ENCODE data around the gene COQ6. TPM values are rescaled to one million over a fixed set of nuclear protein-coding genes. Genes with fewer than 3 reads are reported as not detected.
A peak's percentile ranks its signal among the peaks of the same experiment; 100 is the strongest.
"Not testable (repeated sequence)": the region's sequence is repeated elsewhere in the genome, so short reads cannot be mapped to it uniquely, and the experiment has no call there.

COQ6 gene
- total RNA-seq, result 10 to 100 TPM; 37.9 to 64.8 (median 46.9) TPM

DNA sequence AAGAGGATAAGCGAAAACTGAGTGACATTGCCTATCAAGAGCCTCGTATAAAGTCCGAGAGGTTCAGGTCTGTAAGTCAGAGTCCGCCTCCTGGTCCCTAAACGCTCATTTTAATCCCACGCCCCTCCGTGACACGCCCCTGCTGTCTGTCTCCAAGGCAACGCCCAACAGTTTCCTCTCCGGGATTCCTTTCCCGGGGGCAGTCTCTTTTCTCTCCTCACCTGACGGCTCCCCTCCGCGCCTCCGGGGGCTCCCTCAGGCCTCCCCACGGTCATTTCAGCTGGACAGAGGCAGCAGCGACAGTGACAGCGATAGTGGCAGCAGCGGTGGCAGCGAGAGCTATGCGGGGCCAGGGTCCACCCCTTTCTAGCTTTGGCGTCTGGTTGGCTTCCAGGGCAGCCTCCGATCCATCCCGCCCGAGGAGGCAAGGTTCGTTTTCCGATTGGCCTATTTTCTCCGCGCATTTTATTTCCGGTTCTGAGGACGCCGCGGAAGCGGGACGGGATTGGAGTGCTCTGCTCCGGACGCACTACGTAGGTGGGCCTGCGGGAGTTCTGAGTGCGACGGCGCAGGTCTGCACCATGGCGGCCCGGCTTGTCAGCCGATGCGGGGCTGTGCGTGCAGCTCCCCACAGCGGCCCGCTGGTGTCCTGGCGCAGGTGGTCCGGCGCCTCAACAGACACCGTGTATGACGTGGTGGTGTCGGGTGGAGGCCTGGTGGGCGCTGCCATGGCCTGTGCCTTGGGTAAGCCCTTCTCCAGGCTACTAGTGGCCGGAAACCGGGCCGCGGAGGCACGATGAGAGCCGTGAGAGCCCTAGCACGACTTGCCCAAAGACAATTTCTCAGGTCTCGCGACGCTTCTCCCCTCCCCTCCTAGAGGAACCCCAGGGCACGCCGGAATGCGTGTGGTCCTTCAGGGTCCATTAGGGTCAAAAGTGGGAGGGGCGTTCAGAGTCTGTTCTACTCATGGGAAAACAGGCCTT is at the start of gene COQ6, which contains the start of gene FAM161B:
Gene COQ6, plus strand, starts transcription at position 551 of the 983 bp plus-strand sequence. Its CDS starts 31 bp downstream, at position 582.
Gene FAM161B, minus strand, starts transcription at position 343 of the 983 bp plus-strand sequence. Its CDS starts 68 bp downstream, at position 275.
- Histone ChIP-seq H3K9me3 (no peaks in the 10 kb centered on the region), H3K4me3 (peak within 1 kb of the TSS; percentile 70 to 89 (median 82)), H3K27ac (peak within 1 kb of the TSS; percentile 92 to 96), H3K36me3 (no peaks in the 10 kb centered on the region), H3K4me1 (no peaks in the 10 kb centered on the region), H3K27me3 (no peaks in the 10 kb centered on the region)
- peak; percentile 94 to 96 for DNase-seq (ENCODE audit: low spot score in 2 of 2)
- intact Hi-C loops (cut with DNase I; ENCODE audit: low total_unique reads), result no loop called here
- TF ChIP-seq POLR2AphosphoS5 (IDR thresholded peaks at IDR 0.05) (peak; percentile 80 to 87 (median 86)), POLR2A (IDR thresholded peaks at IDR 0.05) (peak; percentile 66)
- TF ChIP-seq, protein P1, sequence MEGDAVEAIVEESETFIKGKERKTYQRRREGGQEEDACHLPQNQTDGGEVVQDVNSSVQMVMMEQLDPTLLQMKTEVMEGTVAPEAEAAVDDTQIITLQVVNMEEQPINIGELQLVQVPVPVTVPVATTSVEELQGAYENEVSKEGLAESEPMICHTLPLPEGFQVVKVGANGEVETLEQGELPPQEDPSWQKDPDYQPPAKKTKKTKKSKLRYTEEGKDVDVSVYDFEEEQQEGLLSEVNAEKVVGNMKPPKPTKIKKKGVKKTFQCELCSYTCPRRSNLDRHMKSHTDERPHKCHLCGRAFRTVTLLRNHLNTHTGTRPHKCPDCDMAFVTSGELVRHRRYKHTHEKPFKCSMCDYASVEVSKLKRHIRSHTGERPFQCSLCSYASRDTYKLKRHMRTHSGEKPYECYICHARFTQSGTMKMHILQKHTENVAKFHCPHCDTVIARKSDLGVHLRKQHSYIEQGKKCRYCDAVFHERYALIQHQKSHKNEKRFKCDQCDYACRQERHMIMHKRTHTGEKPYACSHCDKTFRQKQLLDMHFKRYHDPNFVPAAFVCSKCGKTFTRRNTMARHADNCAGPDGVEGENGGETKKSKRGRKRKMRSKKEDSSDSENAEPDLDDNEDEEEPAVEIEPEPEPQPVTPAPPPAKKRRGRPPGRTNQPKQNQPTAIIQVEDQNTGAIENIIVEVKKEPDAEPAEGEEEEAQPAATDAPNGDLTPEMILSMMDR (IDR thresholded peaks at IDR 0.05), result peak in 1 of 3 donors; percentile 15

DNA sequence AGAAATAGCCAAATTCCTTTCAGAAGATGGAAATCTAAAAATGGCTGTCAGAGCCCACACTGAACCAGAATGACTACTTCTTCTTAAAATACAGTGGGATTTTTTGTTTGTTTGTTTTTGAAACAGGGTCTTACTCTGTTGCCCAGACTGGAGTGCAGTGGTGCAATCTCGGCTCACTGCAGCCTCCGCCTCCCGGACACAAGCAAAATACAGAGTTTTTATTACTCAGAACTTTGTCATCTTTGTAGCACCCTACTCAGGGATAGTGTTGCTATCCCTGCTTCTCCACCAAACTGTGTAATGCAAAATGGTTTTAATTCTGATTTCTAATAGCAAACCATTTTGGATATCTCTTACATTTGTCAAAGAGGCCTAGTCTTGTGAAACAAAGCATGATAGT is 47.1 kb upstream of the COQ6 start:
- Histone ChIP-seq H3K4me3 (no peak overlapping the region), H3K36me3 (peaks cover 7% of the 10 kb centered on the region), H3K27me3 (no peaks in the 10 kb centered on the region), H3K9me3 (no peaks in the 10 kb centered on the region), H3K27ac (no peak overlapping the region), H3K4me1 (no peaks in the 10 kb centered on the region)
- intact Hi-C loops (cut with DNase I; ENCODE audit: low total_unique reads), result loop anchor here (5.0 kb wide), 1 partner anchor 759 kb away; no protein-coding TSS in a partner anchor
- DNase-seq (ENCODE audit: low spot score in 2 of 2), result no peak
- TF ChIP-seq, protein P1 (IDR thresholded peaks at IDR 0.05), result no peak

DNA sequence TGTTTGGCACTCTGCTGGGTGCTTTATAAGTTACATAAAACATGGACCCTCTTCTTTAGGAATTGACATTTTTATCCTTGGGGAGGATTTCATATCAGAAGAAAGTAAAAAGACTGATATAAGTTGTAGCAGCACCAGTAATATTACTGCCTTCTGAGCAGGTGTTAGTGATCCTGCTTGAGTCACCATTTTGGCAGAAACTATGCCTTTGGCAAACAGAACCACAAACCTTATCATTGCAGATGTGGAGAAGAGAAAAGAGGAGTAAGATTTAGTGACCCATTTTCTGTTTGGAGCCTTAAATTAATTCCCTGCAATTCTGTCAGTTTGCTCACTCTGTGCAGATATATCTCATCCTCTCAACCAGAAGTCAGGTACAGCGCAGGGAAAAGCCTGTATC is 40.4 kb upstream of the COQ6 start:
- no peak for DNase-seq (ENCODE audit: low spot score in 2 of 2)
- Histone ChIP-seq H3K4me3 (no peak overlapping the region), H3K4me1 (no peaks in the 10 kb centered on the region), H3K9me3 (no peaks in the 10 kb centered on the region), H3K36me3 (peaks cover 4% of the 10 kb centered on the region), H3K27ac (no peak overlapping the region), H3K27me3 (no peaks in the 10 kb centered on the region)
- TF ChIP-seq POLR2AphosphoS5 (IDR thresholded peaks at IDR 0.05) (no peak), POLR2A (IDR thresholded peaks at IDR 0.05) (no peak)
- intact Hi-C loops (cut with DNase I; ENCODE audit: low total_unique reads), result no loop called here

DNA sequence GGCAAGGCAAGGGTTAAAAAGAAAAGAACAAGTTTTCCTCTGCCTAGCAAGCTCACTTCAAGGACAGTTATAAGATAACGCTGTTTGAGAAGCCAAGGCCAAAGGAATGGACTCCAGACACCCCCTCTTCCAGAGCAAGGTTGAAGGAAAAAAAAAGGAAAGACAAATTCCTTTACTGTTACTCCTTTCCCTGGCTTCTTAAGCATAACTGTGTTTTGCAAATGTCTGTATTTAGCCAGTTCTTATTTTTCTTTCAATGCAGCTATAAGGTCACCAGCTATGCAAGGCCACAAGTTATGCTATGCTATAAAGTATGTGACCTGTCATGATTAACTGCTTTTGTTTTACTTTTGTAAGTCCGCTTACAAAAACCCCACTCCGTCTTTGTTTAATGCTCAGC is 36.8 kb upstream of the COQ6 start:
- no peak overlapping the region for H3K4me3 ChIP-seq
- no peaks in the 10 kb centered on the region for H3K27me3 ChIP-seq
- no peaks in the 10 kb centered on the region for H3K9me3 ChIP-seq
- TF ChIP-seq, protein P1 (IDR thresholded peaks at IDR 0.05), result no peak
- TF ChIP-seq POLR2AphosphoS5 (IDR thresholded peaks at IDR 0.05) (no peak), POLR2A (IDR thresholded peaks at IDR 0.05) (no peak)
- H3K27ac ChIP-seq, result no peak overlapping the region
- H3K4me1 ChIP-seq, result no peaks in the 10 kb centered on the region
- intact Hi-C loops (cut with DNase I; ENCODE audit: low total_unique reads), result no loop called here
- H3K36me3 ChIP-seq, result peaks cover 4% of the 10 kb centered on the region
- DNase-seq (ENCODE audit: low spot score in 2 of 2), result no peak

DNA sequence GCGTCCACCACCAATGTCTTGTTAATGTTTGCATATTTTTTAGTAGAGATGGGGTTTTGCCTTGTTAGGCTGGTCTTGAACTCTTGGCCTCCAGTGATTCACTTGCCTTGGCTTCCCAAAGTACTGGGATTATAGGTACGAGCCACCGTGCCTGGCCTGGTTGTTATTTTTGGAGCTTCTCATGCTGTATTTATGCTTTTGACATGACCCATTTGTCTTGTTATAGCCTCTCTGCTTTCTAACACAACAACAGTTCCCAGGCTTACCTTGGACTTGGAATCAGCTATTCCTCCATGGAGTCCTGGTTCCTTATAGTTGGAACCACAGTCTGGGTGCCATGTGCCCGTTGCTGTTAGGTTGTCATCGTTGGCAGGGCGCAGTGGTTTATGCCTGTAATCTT is 33.8 kb upstream of the COQ6 start:
- H3K36me3 ChIP-seq, result peaks cover 5% of the 10 kb centered on the region
- intact Hi-C loops (cut with DNase I; ENCODE audit: low total_unique reads), result no loop called here

DNA sequence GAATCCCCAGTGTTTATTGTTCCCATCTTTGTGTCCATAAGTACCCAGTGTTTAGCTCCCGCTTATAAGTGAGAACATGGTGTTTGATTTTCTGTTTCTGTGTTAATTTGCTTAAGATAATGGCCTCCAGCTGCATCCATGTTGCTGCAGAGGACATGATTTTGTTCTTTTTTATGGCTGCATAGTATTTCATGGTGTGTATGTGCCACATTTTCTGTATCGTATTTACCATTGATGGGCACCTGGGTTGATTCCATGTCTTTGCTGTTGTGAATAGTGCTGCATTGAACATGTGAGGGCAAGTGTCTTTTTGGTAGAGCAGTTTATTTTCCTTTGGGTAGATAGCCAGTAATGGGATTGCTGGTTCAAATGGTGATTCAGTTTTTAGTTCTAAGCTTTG is 30.6 kb upstream of the COQ6 start:
- H3K27ac ChIP-seq; intact Hi-C loops (cut with DNase I; ENCODE audit: low total_unique reads); H3K4me3 ChIP-seq; H3K9me3 ChIP-seq; H3K4me1 ChIP-seq; DNase-seq (ENCODE audit: low spot score in 2 of 2); H3K27me3 ChIP-seq: not testable (repeated sequence)
- peaks cover 14% of the 10 kb centered on the region for H3K36me3 ChIP-seq

More for the DNA sequence above, 33.8 kb upstream of the COQ6 start:
- Histone ChIP-seq H3K4me3 (no peak overlapping the region), H3K27me3 (no peaks in the 10 kb centered on the region), H3K27ac (no peak overlapping the region), H3K4me1 (no peaks in the 10 kb centered on the region), H3K9me3 (no peaks in the 10 kb centered on the region)
- no peak for DNase-seq (ENCODE audit: low spot score in 2 of 2)
- TF ChIP-seq POLR2A (IDR thresholded peaks at IDR 0.05), result no peak
- TF ChIP-seq POLR2AphosphoS5 (IDR thresholded peaks at IDR 0.05), result no peak
- TF ChIP-seq, protein P1 (IDR thresholded peaks at IDR 0.05), result no peak
